ENCODE data around the gene WBP1L. TPM values are rescaled to one million over a fixed set of nuclear protein-coding genes. Genes with fewer than 3 reads are reported as not detected.

WBP1L gene
- total and polyA plus RNA-seq, 2 of the 13 experiments (the other 11 are each of a cell fraction or from before 2014, with no cell fraction given) = 8.3 to 12.3 TPM

DNA sequence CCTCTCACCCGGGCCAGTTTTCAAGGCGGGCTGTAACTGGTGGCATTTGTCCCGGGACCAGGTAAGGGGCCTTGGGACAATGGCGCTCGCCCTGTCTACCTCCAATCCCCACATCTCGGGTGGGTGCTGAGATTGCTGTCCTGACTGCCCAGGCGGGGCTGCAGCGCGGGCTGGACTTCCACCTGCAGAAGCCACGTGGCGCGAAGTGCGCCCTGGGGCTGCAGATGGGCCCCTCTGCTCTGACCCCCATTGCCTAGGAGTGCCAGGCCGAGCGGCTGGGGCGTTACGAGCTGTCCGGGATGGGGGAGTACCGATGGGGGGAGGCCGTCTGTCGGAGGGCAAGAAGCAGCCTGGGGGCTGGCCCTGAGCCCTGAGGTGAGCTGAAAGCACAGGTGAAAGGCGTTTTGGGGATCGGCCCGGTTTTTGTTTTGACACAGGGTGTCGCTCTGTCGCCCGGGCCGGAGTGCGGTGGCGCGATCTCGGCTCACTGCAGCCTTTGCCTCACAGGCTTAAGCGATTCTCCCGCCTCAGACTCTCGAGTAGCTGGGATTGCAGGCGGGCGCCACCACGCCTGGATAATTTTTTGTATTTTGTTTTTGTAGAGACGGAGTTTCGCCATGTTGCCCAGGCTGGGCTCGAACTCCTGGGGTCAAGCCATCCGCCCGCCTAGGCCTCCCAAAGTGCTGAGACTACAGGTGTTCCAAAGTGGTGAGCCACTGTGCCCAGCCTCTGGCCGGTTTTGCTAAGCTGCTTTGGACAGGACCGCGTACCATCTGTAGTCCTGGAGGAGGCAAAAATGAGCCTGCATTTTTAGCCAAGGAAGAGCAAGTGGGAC lies 28.9 kb upstream of the WBP1L start, which contains the start of gene SFXN2 (continued):
- TF ChIP-seq, protein P1, sequence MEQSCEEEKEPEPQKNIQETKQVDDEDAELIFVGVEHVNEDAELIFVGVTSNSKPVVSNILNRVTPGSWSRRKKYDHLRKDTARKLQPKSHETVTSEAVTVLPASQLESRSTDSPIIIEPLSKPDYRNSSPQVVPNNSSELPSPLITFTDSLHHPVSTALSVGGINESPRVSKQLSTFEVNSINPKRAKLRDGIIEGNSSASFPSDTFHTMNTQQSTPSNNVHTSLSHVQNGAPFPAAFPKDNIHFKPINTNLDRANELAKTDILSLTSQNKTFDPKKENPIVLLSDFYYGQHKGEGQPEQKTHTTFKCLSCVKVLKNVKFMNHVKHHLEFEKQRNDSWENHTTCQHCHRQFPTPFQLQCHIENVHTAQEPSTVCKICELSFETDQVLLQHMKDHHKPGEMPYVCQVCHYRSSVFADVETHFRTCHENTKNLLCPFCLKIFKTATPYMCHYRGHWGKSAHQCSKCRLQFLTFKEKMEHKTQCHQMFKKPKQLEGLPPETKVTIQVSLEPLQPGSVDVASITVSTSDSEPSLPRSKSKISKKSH (CRISPR knock-in tag; IDR thresholded peaks at IDR 0.05; ENCODE audit: borderline replicate concordance) = no peak
- TF ChIP-seq ZFP90 (CRISPR knock-in tag; IDR thresholded peaks at IDR 0.05; ENCODE audit: borderline replicate concordance) = peak; percentile 63; the same call in 1 of the 2 replicates
- TF ChIP-seq, protein P2, sequence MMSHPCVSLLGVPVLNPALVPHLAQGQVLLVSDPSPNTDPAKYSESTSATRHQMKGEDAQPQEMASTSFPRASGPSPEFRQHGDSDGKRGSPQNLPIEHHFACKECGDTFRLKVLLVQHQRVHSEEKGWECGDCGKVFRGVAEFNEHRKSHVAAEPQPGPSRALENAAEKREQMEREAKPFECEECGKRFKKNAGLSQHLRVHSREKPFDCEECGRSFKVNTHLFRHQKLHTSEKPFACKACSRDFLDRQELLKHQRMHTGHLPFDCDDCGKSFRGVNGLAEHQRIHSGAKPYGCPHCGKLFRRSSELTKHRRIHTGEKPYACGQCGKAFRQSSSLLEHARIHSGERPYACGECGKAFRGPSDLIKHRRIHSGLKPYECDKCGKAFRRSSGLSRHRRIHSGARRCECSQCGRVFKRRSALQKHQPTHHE (CRISPR knock-in tag; IDR thresholded peaks at IDR 0.05; ENCODE audit: borderline replicate concordance) = no peak
- TF ChIP-seq, protein P3, sequence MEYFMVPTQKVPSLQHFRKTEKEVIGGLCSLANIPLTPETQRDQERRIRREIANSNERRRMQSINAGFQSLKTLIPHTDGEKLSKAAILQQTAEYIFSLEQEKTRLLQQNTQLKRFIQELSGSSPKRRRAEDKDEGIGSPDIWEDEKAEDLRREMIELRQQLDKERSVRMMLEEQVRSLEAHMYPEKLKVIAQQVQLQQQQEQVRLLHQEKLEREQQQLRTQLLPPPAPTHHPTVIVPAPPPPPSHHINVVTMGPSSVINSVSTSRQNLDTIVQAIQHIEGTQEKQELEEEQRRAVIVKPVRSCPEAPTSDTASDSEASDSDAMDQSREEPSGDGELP (IDR thresholded peaks at IDR 0.05; ENCODE audit: borderline replicate concordance, low read depth) = no peak
- no peak for TF ChIP-seq SMAD1 (CRISPR knock-in tag; IDR thresholded peaks at IDR 0.05; ENCODE audit: borderline replicate concordance, low read depth)
- no peak for TF ChIP-seq KLF6 (CRISPR knock-in tag; IDR thresholded peaks at IDR 0.05)
- TF ChIP-seq HMG20B (CRISPR knock-in tag; conservative IDR thresholded peaks at IDR 0.05) = no peak
- no peak for TF ChIP-seq ZNF530 (CRISPR knock-in tag; IDR thresholded peaks at IDR 0.05; ENCODE audit: low read depth)
- no peak for TF ChIP-seq ZNF614 (CRISPR knock-in tag; IDR thresholded peaks at IDR 0.05; ENCODE audit: borderline replicate concordance)
- TF ChIP-seq ZNF44 (CRISPR knock-in tag; IDR thresholded peaks at IDR 0.05) = no peak
- TF ChIP-seq, protein P4, sequence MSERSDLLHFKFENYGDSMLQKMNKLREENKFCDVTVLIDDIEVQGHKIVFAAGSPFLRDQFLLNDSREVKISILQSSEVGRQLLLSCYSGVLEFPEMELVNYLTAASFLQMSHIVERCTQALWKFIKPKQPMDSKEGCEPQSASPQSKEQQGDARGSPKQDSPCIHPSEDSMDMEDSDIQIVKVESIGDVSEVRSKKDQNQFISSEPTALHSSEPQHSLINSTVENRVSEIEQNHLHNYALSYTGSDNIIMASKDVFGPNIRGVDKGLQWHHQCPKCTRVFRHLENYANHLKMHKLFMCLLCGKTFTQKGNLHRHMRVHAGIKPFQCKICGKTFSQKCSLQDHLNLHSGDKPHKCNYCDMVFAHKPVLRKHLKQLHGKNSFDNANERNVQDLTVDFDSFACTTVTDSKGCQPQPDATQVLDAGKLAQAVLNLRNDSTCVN (CRISPR knock-in tag; IDR thresholded peaks at IDR 0.05; ENCODE audit: borderline replicate concordance) = no peak
- no peak for TF ChIP-seq ZNF333 (CRISPR knock-in tag; IDR thresholded peaks at IDR 0.05; ENCODE audit: borderline replicate concordance)
- TF ChIP-seq ZNF879 (CRISPR knock-in tag; IDR thresholded peaks at IDR 0.05) = no peak
- peak; percentile 82; the same call in 1 of the 2 replicates for TF ChIP-seq ZNF234 (CRISPR knock-in tag; conservative IDR thresholded peaks at IDR 0.05)
- no peak for TF ChIP-seq BHLHE40 (IDR thresholded peaks at IDR 0.05; ENCODE audit: low read length)
- TF ChIP-seq PCBP1 (IDR thresholded peaks at IDR 0.05; ENCODE audit: borderline replicate concordance, low read depth, low read length) = no peak
- TF ChIP-seq POLR2AphosphoS2 (IDR thresholded peaks at IDR 0.05; ENCODE audit: low read depth, low read length) = no peak
- peak; percentile 89 to 96 for TF ChIP-seq POLR2A (IDR thresholded peaks at IDR 0.05; ENCODE audit: insufficient read depth in 1 of 2, low read depth in 2 of 2, low read length in 2 of 2)
- 0 out of 2 replicates have a peak, but pooled peaks have one; percentile 23 for TF ChIP-seq RBAK (CRISPR knock-in tag; IDR thresholded peaks at IDR 0.05)
- TF ChIP-seq KAT2B (IDR thresholded peaks at IDR 0.05; ENCODE audit: borderline replicate concordance, low read depth, low read length) = no peak
- no peak for TF ChIP-seq ZNF644 (CRISPR knock-in tag; IDR thresholded peaks at IDR 0.05; ENCODE audit: low read depth)
- TF ChIP-seq JDP2 (CRISPR knock-in tag; IDR thresholded peaks at IDR 0.05; ENCODE audit: borderline replicate concordance) = no peak
